Right hindlimb (tissue), 1 donor: ENCODE data around the gene NT5C1A.

ENCODE experiments used
- DNase-seq: peaks from one replicate; pipeline ENCODE4 v3.0.0-alpha.2; 2018

NT5C1A gene

DNA sequence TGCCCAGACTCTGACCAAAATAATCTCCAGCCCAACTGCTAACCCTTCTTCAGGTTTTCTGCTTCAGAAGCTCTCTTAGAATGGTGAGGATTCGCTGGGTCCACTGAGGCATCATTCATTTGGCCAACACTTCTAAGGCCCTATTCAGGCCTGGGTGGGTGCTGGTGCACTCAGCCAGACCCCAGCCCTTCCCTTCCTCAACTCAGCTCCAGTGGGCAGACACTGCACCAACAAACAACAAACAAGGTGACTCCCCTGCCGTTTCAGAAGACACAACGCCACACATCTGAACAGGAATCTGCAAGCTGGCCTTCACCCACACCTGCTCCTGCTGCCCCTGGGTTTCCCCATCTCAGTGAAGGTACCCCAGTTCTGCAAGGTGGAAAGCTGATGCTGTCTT, 38.5 kb downstream of the NT5C1A start:
- no peak for DNase-seq

DNA sequence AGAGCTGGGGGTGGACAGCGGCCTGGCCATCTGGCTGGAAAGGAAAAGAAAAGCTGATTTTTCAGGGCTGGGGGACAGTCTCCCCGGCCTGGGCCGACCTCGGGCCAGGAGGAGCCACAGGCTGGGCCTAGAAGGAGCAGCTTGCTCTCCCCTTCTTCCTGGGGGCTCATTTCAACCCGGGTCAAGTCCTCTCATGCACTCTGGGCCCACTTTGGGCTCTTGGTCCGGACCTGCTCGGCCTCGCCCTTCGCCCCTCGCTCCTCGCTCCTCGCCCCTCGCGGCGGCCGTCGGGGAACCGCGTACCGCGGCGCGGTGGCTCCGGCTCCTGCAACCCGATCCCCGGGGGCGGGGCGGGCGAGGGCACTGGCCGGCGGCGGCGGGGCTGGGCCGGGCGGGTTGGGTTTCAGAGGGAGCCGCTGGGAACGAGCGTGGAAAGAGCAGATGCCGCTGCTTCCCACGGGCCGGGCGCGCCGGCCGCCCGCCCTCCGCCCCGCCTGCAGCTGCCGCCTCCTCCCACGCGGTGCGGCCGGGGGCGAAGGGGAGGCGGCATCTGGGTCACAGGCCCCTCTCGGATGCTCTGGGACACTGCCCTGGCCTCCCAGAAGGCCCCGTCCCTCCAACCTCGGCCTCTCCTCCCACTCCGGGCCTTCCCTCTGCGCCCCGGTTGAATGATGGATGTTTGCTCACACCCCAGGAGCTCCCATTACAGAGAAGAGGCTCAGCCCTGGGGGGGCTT, 39.1 kb downstream of the NT5C1A start:
- DNase-seq = peak; percentile 86

DNA sequence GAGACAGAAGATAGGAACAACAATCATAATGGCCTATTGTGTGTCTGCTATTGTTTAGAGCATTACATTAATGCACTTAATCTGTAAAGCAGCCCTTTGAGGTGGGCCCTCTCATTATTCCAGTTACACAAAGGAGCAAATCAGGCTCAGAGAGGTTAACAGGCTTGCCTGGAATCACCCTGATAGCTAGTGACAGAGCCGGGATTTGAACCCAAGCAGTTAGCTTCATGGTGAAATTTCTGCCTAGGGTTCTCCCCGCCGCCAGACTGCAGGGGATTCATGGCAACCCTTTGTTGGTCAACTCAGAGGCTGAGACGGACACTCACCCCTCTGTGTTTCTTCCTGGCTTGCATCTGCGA, 39.6 kb downstream of the NT5C1A start:
- DNase-seq = no peak

DNA sequence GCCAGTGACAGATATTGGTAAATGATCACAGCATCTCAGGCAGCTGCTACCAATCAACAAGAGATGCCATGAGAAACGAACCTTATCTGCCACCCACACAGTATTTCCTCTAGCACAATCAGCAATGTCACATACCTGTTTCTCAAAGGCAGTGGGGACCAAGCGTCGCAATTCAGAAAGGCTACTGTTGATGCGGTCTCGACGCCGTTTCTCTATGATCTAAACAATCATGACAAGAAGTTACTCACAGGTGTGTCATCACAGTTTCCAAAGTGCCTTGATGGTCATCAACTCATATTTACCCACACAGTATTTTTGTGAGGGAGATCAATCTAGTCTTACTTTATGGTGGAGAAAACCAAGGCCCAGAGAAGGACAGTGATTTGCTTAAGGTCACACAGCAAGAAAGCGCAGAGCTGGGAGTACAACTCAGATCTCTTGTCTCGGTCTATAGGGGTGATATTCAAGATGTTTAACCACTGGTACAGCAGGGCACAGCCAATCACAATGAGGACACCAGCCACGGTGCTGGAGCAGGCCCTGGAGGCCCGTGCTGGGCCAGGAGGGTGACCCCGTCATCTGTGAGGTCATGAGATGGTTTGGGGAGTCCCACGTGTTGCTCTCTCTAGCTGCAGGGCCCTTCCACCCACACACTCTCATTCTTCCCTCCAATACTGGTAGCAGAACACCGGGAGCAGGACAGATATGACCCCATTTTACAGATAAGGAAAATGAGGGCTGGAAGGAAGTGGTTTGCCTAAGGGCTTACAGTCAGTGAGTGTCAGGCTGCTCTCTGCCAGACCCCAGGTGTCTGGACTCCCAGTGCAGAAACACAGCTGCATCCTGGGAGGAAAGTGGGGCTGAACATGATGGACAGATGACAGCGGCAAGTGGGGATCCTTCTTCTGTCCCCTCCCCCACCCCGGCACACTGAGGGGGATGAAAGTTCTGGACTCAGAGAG, 40.3 kb downstream of the NT5C1A start:
- no peak for DNase-seq

DNA sequence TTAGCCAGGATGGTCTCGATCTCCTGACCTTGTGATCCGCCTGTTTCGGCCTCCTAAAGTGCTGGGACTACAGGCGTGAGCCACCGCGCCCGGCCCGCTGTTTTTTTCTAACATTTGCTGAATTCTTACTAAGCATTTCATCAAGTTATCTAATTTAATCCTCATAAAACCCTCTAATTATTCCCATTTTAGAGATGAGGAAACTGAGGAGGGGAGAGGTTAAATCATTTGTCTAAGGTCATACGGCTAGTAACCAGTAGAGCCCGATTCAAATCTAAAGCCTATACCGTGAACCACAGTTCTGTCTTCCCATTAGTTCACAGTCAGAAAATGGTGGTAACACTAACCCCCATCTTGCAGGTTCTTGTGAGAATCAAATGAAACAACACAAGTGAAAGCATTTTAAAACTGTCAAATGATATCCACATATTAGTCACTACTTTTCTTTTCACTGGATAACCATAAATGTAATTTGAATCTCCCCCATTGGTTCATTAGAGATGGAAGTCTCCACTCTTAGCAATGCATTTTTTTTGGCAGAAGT, 43.0 kb downstream of the NT5C1A start:
- DNase-seq = no peak

DNA sequence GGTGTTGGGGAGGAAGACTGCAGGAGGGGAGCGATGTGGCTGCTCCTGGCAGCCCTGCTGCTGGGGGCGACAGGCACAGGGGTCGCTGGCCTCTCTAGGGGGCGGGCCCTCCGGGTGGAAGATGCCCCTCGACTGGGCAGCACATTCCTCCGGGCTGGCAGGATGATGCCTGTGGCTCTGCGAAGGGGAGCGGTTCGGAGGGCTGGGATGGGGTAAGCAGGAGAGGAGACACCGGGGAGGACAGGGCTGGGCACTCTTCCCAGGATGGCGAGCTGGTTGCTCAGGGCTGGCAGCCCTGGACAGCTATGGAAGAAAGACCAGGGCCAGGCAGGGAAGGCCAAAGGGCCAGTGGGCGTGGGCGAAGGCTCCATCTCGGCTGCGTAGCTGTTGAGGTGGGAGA, 45.3 kb downstream of the NT5C1A start:
- no peak for DNase-seq

DNA sequence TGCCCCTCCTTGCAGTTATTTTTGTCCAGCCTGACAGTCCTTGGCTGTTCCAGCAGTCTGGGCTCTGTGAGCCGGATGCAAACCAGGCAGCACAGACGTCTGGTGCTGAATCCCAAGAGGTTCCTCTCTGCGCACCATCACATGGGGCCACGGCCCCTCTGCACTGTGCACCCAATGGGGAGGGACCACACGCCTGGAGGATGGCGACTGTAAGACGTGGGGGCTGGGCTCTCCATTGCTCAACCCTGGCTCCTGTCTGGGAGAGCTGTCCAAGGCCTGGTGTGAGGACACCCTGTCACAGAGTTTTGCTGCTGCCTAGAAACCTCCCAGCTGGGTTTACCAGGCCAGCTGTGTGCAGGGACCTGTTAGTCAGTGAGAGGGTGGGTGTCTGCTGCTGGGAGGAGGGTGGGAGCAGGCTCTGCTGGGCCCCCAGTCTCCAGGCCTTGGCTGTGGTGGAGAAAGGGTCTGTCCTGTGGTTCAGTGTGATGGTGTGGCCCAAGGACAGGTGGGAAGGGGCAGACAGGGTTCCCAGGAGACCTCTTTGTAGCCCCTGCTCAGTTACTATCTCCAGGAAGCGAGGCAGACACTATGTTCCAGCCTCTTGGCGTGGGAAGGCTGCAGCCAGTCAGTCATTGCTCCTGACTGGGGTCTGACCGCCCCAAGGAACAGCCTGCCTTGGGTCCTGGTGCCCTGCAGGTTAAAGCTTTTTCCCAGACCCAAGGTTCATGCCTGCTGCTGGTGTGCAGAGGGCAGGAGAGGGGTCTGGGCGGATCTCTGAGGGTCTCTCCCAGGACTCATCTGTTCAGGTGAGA, 46.2 kb downstream of the NT5C1A start:
- peak; percentile 57 for DNase-seq

DNA sequence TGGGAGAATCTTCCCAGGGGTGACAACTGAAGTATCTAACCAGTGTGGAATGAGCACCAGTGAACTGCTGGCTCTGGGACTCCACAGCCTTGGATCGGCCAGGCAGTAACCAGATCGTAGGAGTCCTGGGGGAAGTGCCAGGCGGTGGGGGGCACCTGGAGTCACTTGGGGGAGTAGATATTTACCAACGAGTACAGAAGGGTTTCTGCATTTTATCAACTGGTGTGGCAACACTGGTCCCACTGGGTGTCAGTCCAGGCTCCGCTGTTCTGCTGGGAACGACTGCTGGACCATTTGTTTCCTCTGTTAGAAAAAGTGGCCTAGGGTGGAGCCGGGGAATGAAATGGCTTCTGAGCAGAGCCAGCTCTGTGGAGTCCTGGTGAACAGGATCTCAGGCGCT, 46.9 kb downstream of the NT5C1A start:
- DNase-seq = no peak

DNA sequence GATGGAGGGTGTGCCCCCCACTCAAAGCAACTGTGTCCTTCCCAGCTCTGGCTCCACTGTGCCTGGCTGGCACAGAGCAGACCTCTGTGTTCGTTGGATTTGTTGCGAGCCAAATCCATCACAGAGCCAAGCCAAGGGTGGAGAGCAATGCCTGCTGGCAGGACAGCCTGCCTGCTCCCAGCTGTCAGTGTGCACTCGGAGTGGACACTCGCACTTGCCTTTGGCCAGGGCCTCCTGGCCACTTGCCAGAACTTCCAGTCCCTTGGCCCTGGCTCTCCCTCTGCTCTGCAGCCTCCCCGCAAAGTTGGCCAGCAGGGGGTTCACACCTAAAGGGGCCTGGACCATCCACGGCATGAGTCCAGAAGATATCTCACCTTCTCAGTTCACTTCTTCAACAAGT, 48.9 kb downstream of the NT5C1A start:
- DNase-seq = peak; percentile 75

DNA sequence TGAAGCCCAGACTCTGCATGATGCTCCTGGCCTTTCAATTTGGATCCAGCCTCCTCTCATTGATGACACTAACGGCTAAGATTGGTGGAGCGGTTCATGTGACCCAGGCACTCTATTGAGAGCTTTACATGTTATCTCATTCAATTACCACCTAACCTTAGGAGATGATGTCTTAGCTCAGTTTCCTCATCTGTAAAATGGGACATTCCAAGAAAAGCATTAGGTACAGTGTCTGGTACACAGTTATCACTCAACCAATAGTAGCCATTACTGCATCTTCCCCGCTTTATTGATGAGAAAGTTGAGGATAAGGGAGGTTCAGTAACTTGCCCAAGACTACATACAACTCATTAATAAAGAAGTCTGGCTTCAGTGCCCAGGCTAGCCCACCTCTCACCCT, 49.5 kb downstream of the NT5C1A start:
- no peak for DNase-seq

DNA sequence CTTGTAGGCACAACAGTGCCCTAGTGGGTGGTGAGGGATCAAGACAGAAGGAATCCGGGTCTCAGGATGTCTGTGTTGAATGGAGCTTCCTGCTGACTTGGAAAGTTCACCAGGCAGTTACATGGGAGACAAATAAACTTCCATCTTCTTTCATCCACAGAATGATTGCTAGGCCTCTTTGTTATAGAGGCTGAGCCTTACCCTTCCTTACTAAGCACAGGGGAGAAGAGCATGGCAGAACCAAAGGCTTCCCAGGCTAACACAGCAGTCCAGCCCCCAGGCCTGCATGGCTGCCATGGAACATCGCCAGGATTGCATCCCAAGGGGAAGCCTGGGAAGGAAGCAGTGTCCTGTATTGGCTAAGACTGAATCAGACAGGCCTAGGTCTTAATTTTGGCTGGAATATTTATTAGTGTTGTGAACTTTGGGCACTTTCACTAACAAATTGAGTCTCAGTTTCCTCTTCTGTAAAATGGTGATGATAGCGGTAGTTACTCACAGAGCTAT, 51.2 kb downstream of the NT5C1A start:
- no peak for DNase-seq

DNA sequence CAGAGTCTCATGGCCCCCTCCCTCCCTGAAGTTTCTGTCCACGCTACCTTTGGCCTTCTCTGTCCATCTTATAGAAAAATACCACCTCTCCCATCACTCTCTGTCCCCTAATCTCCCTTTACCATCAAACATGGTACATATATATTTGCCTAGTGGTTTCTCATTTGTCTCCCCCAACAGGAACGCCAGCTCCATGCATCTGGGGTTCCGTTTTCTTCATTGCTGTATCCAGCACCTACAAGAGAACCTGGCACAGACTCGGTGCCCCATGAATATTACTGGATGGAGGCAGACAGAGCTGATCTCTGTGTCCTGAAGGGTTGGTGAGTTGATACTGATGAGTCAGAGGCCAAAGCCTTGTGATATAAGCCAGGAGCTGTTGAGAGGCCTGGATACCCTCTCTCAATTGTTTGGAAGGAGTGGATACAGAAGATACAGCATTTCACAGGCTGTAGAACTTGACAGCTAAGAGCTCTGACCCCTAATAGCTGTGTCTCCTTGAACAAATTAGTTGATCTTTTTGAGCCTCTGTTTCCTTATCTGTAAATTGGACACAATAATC, 54.3 kb downstream of the NT5C1A start:
- DNase-seq = no peak

DNA sequence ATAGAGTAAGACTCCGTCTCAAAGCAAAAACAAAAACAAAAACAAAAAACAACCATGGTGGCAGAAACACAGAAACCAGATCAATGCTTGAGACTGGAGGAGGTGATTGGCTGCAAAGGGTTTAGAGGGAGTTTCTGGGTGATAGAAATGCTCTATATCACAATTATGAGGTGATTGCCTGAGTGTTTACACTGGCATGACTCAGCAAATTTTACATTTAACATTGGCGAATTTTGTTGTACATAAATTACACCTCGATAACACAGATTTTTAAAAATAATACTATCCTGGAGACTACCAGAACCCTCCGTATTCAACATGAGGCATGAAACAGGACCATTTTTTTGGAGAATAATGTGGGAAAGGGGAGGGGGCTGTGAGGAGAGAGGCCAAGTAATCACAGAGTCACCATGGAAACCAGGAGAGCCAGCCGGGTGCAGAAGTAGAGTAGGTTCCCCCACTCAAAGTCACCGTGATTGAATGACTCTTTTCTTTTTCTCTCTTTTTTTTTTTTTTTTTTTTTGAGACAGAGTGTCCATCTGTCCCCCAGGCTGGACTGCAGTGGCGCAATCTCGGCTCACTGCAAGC, 56.7 kb downstream of the NT5C1A start:
- no peak for DNase-seq

DNA sequence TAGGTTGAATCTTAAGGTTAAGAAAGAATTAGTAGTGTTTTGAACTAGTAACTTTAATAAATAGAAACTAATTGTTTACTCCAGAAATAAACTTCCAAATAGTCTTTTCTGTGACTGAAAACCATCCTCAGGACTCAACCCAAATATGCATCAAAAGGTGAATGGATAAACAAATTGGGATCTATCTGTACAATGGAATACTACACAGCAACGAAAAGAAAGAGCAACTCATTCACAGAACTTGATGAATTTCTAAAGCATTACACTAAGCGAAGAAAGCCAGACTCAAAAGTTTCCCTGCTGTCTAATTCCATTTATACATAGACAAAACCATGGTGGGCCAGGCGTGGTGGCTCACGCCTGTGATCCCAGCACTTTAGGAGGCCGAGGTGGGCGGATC, 57.4 kb downstream of the NT5C1A start:
- no peak for DNase-seq

DNA sequence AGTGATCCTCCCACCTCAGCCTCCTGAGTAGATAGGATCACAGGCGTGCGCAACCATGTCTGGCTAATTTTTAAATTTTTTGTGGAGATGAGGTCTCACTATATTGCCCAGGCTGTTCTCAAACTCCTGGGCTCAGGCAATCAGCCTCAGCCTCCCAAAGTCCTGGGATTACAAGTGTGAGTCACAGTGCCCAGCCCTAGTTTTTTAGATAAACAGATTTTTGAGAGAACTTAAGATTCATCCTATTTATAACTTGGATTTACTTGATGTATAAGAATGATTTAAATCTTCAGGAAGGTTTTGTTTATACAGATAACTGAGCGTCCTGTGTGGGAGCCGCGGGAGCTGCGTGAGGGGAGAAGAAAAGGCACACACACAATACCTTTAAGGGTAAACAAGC, 58.7 kb downstream of the NT5C1A start:
- no peak for DNase-seq

DNA sequence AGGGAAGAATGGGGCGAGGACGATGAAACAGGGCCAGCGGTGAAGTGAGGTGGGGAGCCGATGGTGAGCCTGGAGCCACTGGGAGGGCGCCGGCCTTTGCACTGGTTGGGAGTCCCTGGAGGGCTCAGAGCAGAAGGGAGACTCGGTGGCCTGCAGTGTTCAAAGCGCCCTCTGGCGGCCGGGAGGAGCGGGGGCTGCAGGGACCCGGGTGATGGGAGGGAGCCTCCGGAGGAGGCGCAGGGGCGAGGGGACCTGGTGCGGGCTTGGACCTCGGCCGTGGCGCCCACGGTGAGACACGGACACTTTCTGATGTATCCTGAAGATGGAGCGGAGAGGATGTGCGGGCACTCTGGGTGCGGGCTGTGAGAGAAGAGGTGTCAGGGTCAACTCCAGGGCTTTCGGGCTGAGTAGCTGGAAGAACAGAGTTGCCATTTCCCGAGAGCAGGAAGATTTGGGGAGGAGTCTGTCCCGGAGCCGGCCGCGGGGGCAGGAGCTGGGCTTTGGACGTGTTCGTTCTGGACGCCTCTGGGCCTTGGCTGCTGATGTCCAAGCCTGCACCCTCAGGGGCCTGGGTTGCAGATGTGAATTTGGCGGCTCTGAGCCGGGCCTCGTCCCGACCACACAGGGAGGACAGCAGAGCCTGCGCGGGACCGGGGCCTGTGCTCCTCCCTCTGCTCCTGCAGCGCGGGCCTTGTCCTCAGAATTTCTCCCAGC, 62.1 kb downstream of the NT5C1A start:
- peak; percentile 58 for DNase-seq
